Inferior parietal cortex (tissue), 1 donor: ENCODE results near the gene CFAP157.
A peak's percentile ranks its signal among the peaks of the same experiment; 100 is the strongest.
"Not testable (repeated sequence)": the region's sequence is repeated elsewhere in the genome, so short reads cannot be mapped to it uniquely, and the experiment has no call there.

ENCODE experiments used
- DNase-seq: peaks from one replicate; pipeline ENCODE4 v3.0.0-alpha.2; 2016; ENCODE audit errors: extremely low spot score

The CFAP157 gene

GRCh38 chr9:127735530-127736185, 28.9 kb downstream of the CFAP157 start:
- no peak for DNase-seq

DNA sequence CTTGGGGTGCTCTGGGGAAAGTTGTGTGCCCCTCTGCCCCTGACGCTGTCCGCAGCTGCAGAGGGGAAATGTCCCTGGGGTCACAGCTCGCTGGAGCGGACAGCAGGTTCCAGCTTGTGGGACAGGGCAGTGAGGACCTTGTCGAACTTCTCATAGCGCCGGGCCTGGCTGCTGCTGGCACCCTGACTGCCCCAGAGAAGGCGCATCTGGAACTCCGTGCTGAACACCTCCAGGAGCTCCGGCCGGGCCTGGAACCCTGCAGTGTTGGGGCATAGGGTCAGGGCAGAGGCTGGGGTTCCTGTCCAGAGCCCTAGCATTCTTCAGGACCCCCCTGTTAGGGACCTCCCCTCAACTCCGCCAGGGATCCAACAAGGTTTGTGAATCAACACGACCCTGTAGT, 31.9 kb downstream of the CFAP157 start:
- no peak for DNase-seq

DNA sequence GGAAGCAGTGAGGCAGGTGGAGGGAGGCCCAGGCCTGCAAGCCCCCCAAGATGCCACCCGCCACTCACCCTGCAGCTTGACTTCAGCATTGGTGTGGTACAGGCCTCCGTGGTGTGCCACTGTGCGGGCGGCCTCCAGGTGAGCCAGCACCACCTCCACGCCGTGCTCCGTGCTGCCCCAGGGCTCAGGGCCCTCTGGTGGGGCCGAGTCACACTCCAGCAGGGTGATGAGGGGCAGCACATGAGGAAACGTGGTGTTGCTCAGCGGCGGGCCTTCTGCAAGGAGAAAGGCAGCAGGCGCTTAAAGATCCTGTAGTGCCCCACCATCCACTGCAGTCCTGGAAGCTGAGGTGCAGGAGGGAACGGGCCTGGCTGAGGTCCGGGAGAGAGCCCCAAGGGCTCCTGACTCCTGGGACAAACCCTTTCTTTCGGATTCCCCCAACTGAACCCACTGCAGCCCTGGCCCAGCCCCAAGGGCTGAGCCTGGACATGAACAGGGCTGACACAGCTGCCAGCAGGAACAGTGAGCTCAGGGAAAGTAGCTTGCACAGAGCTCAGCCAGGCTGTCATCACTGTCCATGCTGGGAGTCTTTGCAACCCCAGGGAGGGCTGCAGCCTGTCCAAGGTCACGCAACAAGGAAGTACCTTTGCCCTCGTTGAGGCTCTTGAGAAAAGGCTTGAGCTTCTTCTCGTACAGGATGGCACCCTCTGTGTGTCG, 33.0 kb downstream of the CFAP157 start:
- DNase-seq = no peak

GRCh38 chr9:127741831-127742434, 35.1 kb downstream of the CFAP157 start:
- DNase-seq = peak; percentile 60

DNA sequence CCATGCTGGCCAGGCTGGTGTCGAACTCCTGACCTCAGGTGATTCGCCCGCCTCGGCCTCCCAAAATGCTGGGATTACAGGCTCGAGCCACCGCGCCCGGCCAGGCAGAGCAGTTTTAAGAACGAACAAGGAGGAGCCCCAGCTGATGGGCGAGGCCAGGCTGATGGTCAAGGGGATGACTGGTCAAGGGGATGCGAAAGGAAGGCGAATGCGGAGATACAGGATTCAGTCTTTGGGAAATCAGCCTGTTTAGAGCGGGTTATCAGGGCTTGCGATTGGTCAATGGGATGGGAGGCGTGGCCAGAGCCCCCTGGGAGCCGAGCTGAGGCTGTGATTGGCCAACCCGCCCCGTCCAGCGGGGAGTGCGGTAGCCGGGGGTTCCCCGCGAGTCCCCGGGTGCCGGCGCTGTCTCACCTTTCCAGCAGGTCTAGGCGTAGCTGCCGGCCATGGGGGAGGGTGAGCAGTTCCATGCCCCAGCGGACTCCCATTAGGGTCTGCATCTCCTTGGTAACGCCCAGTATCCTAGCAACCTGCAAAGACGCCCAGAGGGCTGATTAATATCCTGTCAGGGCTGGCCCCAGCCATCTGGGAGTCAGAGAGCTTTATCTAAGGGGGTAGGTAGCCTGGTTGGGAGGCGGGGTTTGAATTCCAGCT, 35.8 kb downstream of the CFAP157 start:
- no peak for DNase-seq

- no peak for DNase-seq
Observed at GRCh38 chr9:127744398-127745110, 37.8 kb downstream of the CFAP157 start.

DNA sequence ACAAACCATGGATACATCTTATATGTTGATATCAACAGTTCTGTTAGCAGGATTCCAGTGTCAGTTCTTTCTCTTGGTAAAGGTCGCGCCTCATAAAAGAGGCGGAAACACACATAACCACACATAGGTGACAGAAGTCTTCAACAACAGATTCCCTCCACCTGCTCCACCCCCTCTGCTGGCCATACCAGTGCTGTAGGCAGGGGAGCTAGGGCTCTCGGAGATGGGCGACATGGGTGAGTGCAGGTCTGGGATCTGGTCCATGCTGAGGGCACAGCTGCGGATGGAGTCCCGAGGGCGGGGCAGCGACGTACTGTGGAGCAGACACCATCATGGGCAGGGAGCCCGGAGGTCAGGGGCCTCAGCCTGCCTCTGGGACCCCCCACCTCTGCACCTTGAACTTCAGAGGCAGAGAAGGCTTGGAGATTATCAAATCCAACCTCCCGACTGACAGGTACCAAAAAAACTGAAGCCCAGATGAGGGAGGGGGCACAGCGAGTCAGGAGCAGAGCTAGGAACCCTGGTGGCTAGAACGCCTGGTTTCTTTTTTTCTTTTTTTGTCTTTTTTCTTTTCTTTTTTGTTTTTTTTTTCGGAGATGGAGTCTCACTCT, 40.3 kb downstream of the CFAP157 start:
- no peak for DNase-seq

DNA sequence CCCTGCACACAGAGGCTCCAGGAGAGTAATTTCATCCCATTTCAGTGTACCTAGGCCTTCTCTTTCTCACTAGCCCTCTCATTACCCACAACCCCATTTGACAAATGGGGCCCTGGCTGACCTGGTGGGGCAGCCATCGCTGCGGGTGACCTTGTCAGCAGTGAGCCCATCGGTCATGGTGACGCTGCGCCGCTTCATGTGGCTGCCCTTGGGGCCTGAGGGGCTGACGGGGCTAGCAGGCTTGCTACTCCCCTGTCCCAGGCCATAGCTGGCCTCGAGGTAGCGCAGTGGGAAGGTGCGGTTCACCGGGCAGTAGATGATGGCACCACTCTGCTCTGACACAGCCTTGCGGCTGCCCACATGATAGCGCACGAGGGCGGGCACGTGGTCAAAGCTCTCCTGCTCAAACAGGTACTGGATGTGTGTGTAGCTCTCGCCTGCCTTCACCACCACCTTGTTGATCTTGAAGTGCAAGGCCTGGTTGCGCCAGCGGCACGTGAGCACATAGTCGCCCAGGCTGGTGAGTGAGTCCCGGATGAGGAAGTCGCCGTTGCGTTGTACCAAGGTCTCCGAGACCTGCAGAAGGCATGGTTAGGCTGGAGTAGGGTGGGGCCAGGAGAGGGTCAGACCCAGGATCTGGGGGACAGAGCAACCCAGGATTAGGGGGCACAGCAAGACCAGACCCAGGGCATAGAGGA, 42.5 kb downstream of the CFAP157 start:
- no peak for DNase-seq

DNA sequence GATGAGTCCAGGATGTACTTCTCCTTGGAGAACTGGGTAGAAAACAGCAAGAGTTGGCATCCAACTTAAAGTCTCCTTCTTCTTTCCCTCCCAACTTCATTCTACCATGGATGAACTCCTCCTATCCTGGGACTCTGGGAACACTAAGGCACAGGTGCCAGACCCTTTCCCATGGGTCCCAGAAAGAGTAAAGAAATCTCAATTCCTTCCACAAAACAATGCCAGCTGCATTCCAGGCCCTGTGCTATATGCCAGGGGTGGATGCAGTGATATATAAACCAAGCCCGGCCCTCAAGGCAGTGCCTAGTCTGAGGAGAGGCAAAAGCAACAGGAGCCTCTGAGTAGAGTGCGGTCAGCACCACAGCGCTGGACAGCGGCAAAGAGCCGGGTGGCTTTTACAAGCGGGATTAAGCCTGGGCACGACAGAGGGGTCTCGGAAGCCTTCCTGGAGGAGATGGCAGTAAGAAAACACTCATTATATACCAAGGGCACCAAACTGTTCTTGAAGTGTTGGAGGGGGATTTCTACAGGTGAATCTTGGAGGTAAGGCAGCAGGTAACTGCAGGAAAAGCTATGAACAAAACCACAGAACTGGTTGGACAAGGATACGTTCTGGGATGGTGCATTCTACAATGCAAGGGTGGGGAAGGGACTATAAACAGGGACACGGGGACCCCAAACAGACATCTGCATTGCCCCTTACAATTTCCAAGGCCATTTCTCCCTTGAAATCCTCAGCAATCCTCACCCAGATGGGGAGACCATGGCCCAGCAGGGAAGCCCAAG, 44.7 kb downstream of the CFAP157 start:
- no peak for DNase-seq

- DNase-seq = no peak
Observed at GRCh38 chr9:127753148-127753547, 46.4 kb downstream of the CFAP157 start.

GRCh38 chr9:127753622-127754021, 46.8 kb downstream of the CFAP157 start:
- no peak for DNase-seq

GRCh38 chr9:127754099-127755060, 47.6 kb downstream of the CFAP157 start:
- peak; percentile 59 for DNase-seq

GRCh38 chr9:127755061-127756060, 48.6 kb downstream of the CFAP157 start:
- no peak for DNase-seq

- no peak for DNase-seq
Observed at GRCh38 chr9:127756233-127756632, 49.4 kb downstream of the CFAP157 start.

DNA sequence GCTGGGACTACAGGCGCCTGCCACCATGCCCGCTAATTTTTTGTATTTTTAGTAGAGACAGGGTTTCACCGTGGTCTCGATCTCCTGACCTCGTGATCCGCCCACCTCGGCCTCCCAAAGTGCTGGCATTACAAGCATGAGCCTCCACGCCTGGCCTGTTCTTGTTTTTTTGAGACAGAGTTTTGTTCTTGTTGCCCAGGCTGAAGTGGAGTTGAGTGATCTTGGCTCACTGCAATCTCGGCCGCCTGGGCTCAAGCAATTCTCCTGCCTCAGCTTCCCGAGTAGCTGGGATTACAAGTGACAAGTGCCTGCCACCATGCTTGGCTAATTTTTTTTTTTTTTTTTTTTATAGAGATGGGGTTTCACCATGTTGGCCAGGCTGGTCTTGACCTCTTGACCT, 50.0 kb downstream of the CFAP157 start:
- not testable (repeated sequence) for DNase-seq

GRCh38 chr9:127758843-127759242, 52.1 kb downstream of the CFAP157 start:
- no peak for DNase-seq

DNA sequence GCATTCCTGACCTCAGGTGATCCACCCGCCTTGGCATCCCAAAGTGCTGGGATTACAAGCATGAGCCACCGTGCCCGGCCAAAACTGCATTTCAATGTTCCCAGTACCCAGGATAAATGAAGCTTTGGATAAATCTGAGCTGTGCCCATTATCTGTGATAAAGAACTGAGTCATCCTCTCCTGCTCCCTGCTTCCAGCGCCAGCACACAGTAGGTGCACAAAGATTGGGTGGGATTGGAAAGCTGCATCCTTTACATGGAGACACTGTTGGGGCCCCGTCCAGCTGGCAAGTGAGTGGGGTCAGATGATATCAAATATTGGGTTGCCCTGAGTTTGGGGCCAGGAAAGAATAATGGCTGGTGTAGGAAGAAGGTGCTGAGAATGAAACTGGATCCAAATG, 54.3 kb downstream of the CFAP157 start:
- DNase-seq = no peak
